Kidney (tissue), 14 donors: ENCODE results near the gene RPS6KA2. TPM values are rescaled to one million over a fixed set of nuclear protein-coding genes. Genes with fewer than 3 reads are reported as not detected.

Experiments used
- DNase-seq, 5 donors: peaks; one replicate each; pipeline ENCODE4 v3.0.0-alpha.2; 2013 to 2020
- FAIRE-seq: peaks from 2 replicates; lab custom pipeline; 2012; peaks lifted over from hg19 to GRCh38; lab: Jason Lieb, UNC
- H3K27ac ChIP-seq, 2 donors: one replicate each; pipeline ENCODE4 v1.7.0; 2013; ENCODE audit warnings: low read depth in 2 of 2, low read length in 2 of 2, inconsistent platforms in 1 of 2
- H3K27me3 ChIP-seq: one replicate; pipeline ENCODE4 v1.7.1; 2013; ENCODE audit warnings: low read length, inconsistent platforms; ENCODE audit not compliant: control insufficient read depth, insufficient read depth
- H3K36me3 ChIP-seq, 3 donors: one replicate each; pipeline versions ENCODE4 v1.7.0 to v1.7.1; 2013; ENCODE audit warnings: low read length in 3 of 3, control low read depth in 1 of 3, inconsistent platforms in 1 of 3; ENCODE audit not compliant: insufficient read depth in 3 of 3, control insufficient read depth in 2 of 3
- H3K4me1 ChIP-seq, 3 donors: one replicate each; pipeline versions ENCODE4 v1.7.0 to v1.7.1; 2013; ENCODE audit warnings: low read length in 3 of 3, inconsistent platforms in 1 of 3, low read depth in 1 of 3; ENCODE audit not compliant: control insufficient read depth in 2 of 3, insufficient read depth in 2 of 3
- H3K4me3 ChIP-seq, 3 donors: one replicate each; pipeline versions ENCODE4 v1.7.0 to v1.8.1; 2013; ENCODE audit warnings: low read length in 3 of 3, control low read depth in 1 of 3, inconsistent platforms in 1 of 3
- H3K9ac ChIP-seq, 3 donors: one replicate each; pipeline versions ENCODE4 v1.7.0 to v1.7.1; 2013; ENCODE audit warnings: low read length in 3 of 3, control low read depth in 1 of 3, inconsistent platforms in 1 of 3
- H3K9me3 ChIP-seq, 3 donors: one replicate each; pipeline versions ENCODE4 v1.7.0 to v1.7.1; 2013; ENCODE audit warnings: low read length in 3 of 3, control low read depth in 1 of 3, inconsistent platforms in 1 of 3; ENCODE audit not compliant: control insufficient read depth in 2 of 3, insufficient read depth in 1 of 3
- CTCF ChIP-seq: IDR thresholded peaks from 3 replicates; pipeline ENCODE4 v1.5.1; 2012; ENCODE audit warnings: mild to moderate bottlenecking, moderate library complexity, borderline replicate concordance; ENCODE audit not compliant: insufficient read depth; ENCODE audit errors: extremely low read depth
- intact Hi-C: fragments of 100-400 bp; cut with DNase I; formaldehyde crosslinking; loops from one replicate; pipeline ENCODE4 v1.11.1; 2022
- polyA plus RNA-seq: library from polyadenylated mRNA; stranded (reverse); fragments of 350-450 nt; fragmentation: Illumina TruSeq; extraction: RNeasy Lipid Tissue Mini Kit (QIAGEN cat#74804); gene quantifications from one replicate; pipeline ENCODE4 v1.2.3, GENCODE V29; 2014; ENCODE audit warnings: low read depth, low replicate concordance; ENCODE audit not compliant: insufficient read depth
- total RNA-seq: library from RNA; stranded (reverse); fragmentation: NEBNext Ultra II Directional; extraction: Animal tissue kit (Norgen Biotek cat#: 25700); gene quantifications from one replicate; pipeline ENCODE4 v1.2.1, GENCODE V29; 2021
- donor health status: control.
- donor health status: control.
- donor health status: control.
- donor health status: control.
- donor health status: control.
- donor health status: DM: yes; HTN: yes; CAD: no.
- donor health status: Normal renal cell carcinoma (clear cell type).

The RPS6KA2 gene
- total and polyA plus RNA-seq, 2 donors from 2014 or later = 12.3 to 61.2 TPM

- Histone ChIP-seq H3K4me3 (no peak overlapping the region), H3K9me3 (no peaks in the 10 kb centered on the region), H3K27me3 (no peaks in the 10 kb centered on the region), H3K27ac (no peak overlapping the region), H3K4me1 (peaks cover 0 to 4% (median 0%) of the 10 kb centered on the region in 3 donors), H3K9ac (no peak overlapping the region), H3K36me3 (peaks cover 0 to 8% (median 3%) of the 10 kb centered on the region in 3 donors)
- intact Hi-C loops = no loop called here
- FAIRE-seq (no peak), DNase-seq (peak in 1 of 5 donors; percentile 61)
- TF ChIP-seq CTCF = no peak
Observed at GRCh38 chr6:166486536-166486880, 140.5 kb downstream of the RPS6KA2 start.

DNA sequence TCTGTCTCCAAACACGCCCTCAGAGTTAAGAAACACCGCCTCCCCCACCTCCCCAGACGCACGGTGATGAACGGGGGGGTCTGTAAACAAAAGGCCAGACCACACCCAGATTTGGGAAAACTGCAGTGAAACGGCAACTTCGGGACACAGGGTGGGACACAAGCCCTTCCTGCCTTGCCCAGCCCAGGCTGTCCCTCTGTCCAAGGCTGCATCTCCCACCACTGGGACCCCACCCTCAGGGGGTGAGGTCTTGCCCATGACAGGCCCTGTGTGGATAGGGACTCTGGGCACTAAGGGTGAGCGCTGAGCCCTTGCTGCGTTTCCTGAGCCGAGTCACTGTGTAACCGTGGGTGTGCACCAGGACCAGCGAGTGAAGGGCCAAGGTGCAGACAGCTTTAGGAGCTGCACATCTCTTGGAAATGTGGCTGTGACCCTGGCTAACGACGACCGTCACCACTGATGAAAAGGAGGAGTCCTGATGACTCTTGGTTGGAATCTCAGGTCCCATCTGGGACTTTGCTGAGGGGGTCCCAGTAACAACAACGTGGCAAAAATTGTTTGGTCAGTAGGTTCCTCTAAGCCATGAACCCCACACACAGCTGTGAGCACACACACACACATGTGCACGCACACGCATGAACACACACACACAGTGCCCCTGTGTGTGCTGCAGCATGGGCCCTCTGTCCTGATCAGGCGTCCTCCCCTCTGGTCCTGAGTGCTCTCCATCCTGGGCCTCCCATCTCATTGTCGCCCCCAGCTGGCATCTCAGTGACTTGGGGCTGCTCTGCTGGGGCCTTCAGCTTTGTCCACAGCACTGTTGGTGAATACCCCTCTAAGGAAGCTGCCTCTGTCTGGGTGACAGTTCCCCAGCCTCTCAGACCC is 141.2 kb downstream of the RPS6KA2 start:
- FAIRE-seq = no peak
- intact Hi-C loops = no loop called here
- Histone ChIP-seq H3K4me1 (peaks cover 0 to 1% (median 0%) of the 10 kb centered on the region in 3 donors), H3K4me3 (no peak overlapping the region), H3K9ac (no peak overlapping the region), H3K27me3 (no peaks in the 10 kb centered on the region), H3K9me3 (no peaks in the 10 kb centered on the region), H3K27ac (no peak overlapping the region), H3K36me3 (peaks cover 0 to 8% (median 3%) of the 10 kb centered on the region in 3 donors)
- DNase-seq = peak in 1 of 5 donors; percentile 46
- TF ChIP-seq CTCF = no peak

DNA sequence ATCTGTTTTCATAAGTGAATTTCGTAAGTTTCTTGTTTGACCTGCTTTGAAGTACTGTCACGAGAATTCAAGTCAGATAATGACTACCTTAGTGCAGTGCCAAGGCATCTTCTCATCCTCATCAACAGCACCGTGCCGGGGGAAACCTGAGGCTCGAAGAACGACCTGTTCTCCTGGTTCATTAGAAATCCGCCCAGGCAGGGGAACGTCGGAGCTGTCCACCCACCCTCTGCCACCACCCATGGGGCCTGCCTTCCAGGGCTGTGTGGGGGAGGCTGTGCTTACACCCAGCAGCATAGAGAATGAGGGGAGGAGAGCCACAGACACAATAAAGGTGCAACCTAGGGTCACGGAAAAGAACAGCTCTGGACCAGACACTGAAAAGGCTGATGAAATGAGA is 142.2 kb downstream of the RPS6KA2 start:
- no peak for TF ChIP-seq CTCF
- Histone ChIP-seq H3K27me3 (no peaks in the 10 kb centered on the region), H3K36me3 (peaks cover 0 to 5% (median 3%) of the 10 kb centered on the region in 3 donors), H3K27ac (no peak overlapping the region), H3K9ac (no peak overlapping the region), H3K9me3 (no peaks in the 10 kb centered on the region), H3K4me1 (no peaks in the 10 kb centered on the region), H3K4me3 (no peak overlapping the region)
- DNase-seq = peak in 1 of 5 donors; percentile 47
- no peak for FAIRE-seq
- intact Hi-C loops = no loop called here
